ENCODE results near the gene ANKRD10.
A peak's percentile ranks its signal among the peaks of the same experiment; 100 is the strongest.

ANKRD10 gene

GRCh38 chr13:110867380-110867779, 47.5 kb downstream of the ANKRD10 start:
- DNase-seq (ENCODE audit: low read depth, low spot score): no peak

- DNase-seq (ENCODE audit: low read depth, low spot score): no peak
These were observed 48.2 kb downstream of the ANKRD10 start for GRCh38 chr13:110866491-110867170.

- no peak for DNase-seq (ENCODE audit: low read depth, low spot score)
These were observed 51.2 kb downstream of the ANKRD10 start for GRCh38 chr13:110863685-110864084.

- DNase-seq (ENCODE audit: low read depth, low spot score): no peak
These were observed 53.9 kb downstream of the ANKRD10 start for GRCh38 chr13:110860983-110861382.

- DNase-seq (ENCODE audit: low read depth, low spot score): no peak
These were observed 57.7 kb downstream of the ANKRD10 start for GRCh38 chr13:110856942-110857835.

- no peak for DNase-seq (ENCODE audit: low read depth, low spot score)
These were observed 59.5 kb downstream of the ANKRD10 start for GRCh38 chr13:110855363-110855762.

- DNase-seq (ENCODE audit: low read depth, low spot score): no peak
These were observed 60.0 kb downstream of the ANKRD10 start for GRCh38 chr13:110854866-110855265.

GRCh38 chr13:110853235-110853721, 61.6 kb downstream of the ANKRD10 start:
- peak; percentile 89 for DNase-seq (ENCODE audit: low read depth, low spot score)

- no peak for DNase-seq (ENCODE audit: low read depth, low spot score)
These were observed 64.0 kb downstream of the ANKRD10 start for GRCh38 chr13:110850840-110851239.

- no peak for DNase-seq (ENCODE audit: low read depth, low spot score)
These were observed 64.9 kb downstream of the ANKRD10 start for GRCh38 chr13:110850006-110850405.

GRCh38 chr13:110845520-110845919, 69.3 kb downstream of the ANKRD10 start:
- no peak for DNase-seq (ENCODE audit: low read depth, low spot score)

- no peak for DNase-seq (ENCODE audit: low read depth, low spot score)
These were observed 73.0 kb downstream of the ANKRD10 start for GRCh38 chr13:110841846-110842245.

- DNase-seq (ENCODE audit: low read depth, low spot score): no peak
These were observed 73.5 kb downstream of the ANKRD10 start for GRCh38 chr13:110841406-110841805.

- no peak for DNase-seq (ENCODE audit: low read depth, low spot score)
These were observed 75.9 kb downstream of the ANKRD10 start for GRCh38 chr13:110838867-110839538.

GRCh38 chr13:110838116-110838515, 76.8 kb downstream of the ANKRD10 start:
- DNase-seq (ENCODE audit: low read depth, low spot score): no peak

GRCh38 chr13:110837397-110838061, 77.3 kb downstream of the ANKRD10 start:
- DNase-seq (ENCODE audit: low read depth, low spot score): peak; percentile 53

GRCh38 chr13:110836605-110836903, 78.3 kb downstream of the ANKRD10 start:
- DNase-seq (ENCODE audit: low read depth, low spot score): no peak

- no peak for DNase-seq (ENCODE audit: low read depth, low spot score)
These were observed 78.9 kb downstream of the ANKRD10 start for GRCh38 chr13:110835721-110836604.

- no peak for DNase-seq (ENCODE audit: low read depth, low spot score)
These were observed 80.3 kb downstream of the ANKRD10 start for GRCh38 chr13:110834572-110834971.

GRCh38 chr13:110832531-110832930, 82.3 kb downstream of the ANKRD10 start:
- no peak for DNase-seq (ENCODE audit: low read depth, low spot score)

GRCh38 chr13:110832205-110832479, 82.7 kb downstream of the ANKRD10 start:
- no peak for DNase-seq (ENCODE audit: low read depth, low spot score)
